ENCODE data around the gene TOGARAM1.

- TF ChIP-seq CTCF (IDR thresholded peaks at IDR 0.05; ENCODE audit: insufficient read depth, low read length, poor library complexity, severe bottlenecking) (no peak), EZH2phosphoT487 (conservative IDR thresholded peaks at IDR 0.05; ENCODE audit: low read length) (no peak)
Observed at GRCh38 chr14:45038256-45038655, 76.3 kb downstream of the TOGARAM1 start.
